Measurements from ENCODE around the gene MSRB3.

Gene MSRB3

GRCh38 chr12:65293735-65294134, 15.3 kb downstream of the MSRB3 start:
- Histone ChIP-seq H3K79me2 (ENCODE audit: insufficient read depth, low read length) (peaks cover 97% of the 10 kb centered on the region), H3K36me3 (ENCODE audit: insufficient read depth, low read length) (no peaks in the 10 kb centered on the region; the same call in 1 of the 2 replicates), H3K4me1 (ENCODE audit: insufficient read depth, low read length, poor library complexity, severe bottlenecking) (peaks cover 21% of the 10 kb centered on the region), H3K9me2 (replicated peaks; ENCODE audit: low read depth, low read length) (no peaks in the 10 kb centered on the region), H2AFZ (ENCODE audit: low read length) (no peak overlapping the region), H3K9ac (ENCODE audit: low read depth, low read length, poor library complexity, severe bottlenecking) (no peak overlapping the region), H3K9me3 (ENCODE audit: insufficient read depth, low read depth, low read length) (no peaks in the 10 kb centered on the region), H3K27me3 (ENCODE audit: insufficient read depth, low read length, poor library complexity, severe bottlenecking) (no peaks in the 10 kb centered on the region), H3K4me3 (ENCODE audit: low read length, poor library complexity, severe bottlenecking) (no peak overlapping the region), H3K4me2 (ENCODE audit: low read depth, low read length, poor library complexity, severe bottlenecking) (peak overlapping the region; percentile 8), H3F3A (ENCODE audit: low read depth) (no peaks in the 10 kb centered on the region), H4K20me1 (ENCODE audit: insufficient read depth, low read length, poor library complexity, severe bottlenecking) (peaks cover 89% of the 10 kb centered on the region)
- TF ChIP-seq CTCF (conservative IDR thresholded peaks at IDR 0.05; ENCODE audit: low read length) (no peak), EZH2phosphoT487 (IDR thresholded peaks at IDR 0.05; ENCODE audit: borderline replicate concordance) (no peak)

- Histone ChIP-seq H3K36me3 (ENCODE audit: insufficient read depth, low read length) (no peaks in the 10 kb centered on the region; the same call in 1 of the 2 replicates), H3K27me3 (ENCODE audit: insufficient read depth, low read length, poor library complexity, severe bottlenecking) (no peaks in the 10 kb centered on the region), H2AFZ (ENCODE audit: low read length) (no peak overlapping the region), H3K4me1 (ENCODE audit: insufficient read depth, low read length, poor library complexity, severe bottlenecking) (peaks cover 29% of the 10 kb centered on the region), H3K4me3 (ENCODE audit: low read length, poor library complexity, severe bottlenecking) (no peak overlapping the region), H3K9me2 (replicated peaks; ENCODE audit: low read depth, low read length) (no peaks in the 10 kb centered on the region), H3K4me2 (ENCODE audit: low read depth, low read length, poor library complexity, severe bottlenecking) (no peak overlapping the region), H3K9me3 (ENCODE audit: insufficient read depth, low read depth, low read length) (no peaks in the 10 kb centered on the region), H3K79me2 (ENCODE audit: insufficient read depth, low read length) (peaks cover 98% of the 10 kb centered on the region), H4K20me1 (ENCODE audit: insufficient read depth, low read length, poor library complexity, severe bottlenecking) (peaks cover 91% of the 10 kb centered on the region), H3F3A (ENCODE audit: low read depth) (no peaks in the 10 kb centered on the region), H3K9ac (ENCODE audit: low read depth, low read length, poor library complexity, severe bottlenecking) (no peak overlapping the region)
- TF ChIP-seq CTCF (conservative IDR thresholded peaks at IDR 0.05; ENCODE audit: low read length) (no peak), EZH2phosphoT487 (IDR thresholded peaks at IDR 0.05; ENCODE audit: borderline replicate concordance) (no peak)
Measured at GRCh38 chr12:65294641-65295262, 16.3 kb downstream of the MSRB3 start.

GRCh38 chr12:65296508-65297265, 18.2 kb downstream of the MSRB3 start:
- H3K9me2 ChIP-seq (replicated peaks; ENCODE audit: low read depth, low read length), result no peaks in the 10 kb centered on the region
- H3K4me3 ChIP-seq (ENCODE audit: low read length, poor library complexity, severe bottlenecking), result no peak overlapping the region
- no peak overlapping the region for H3K9ac ChIP-seq (ENCODE audit: low read depth, low read length, poor library complexity, severe bottlenecking)
- H4K20me1 ChIP-seq (ENCODE audit: insufficient read depth, low read length, poor library complexity, severe bottlenecking), result peaks cover 93% of the 10 kb centered on the region
- H2AFZ ChIP-seq (ENCODE audit: low read length), result no peak overlapping the region
- no peaks in the 10 kb centered on the region for H3K36me3 ChIP-seq (ENCODE audit: insufficient read depth, low read length)
- H3K9me3 ChIP-seq (ENCODE audit: insufficient read depth, low read depth, low read length), result no peaks in the 10 kb centered on the region
- H3K4me1 ChIP-seq (ENCODE audit: insufficient read depth, low read length, poor library complexity, severe bottlenecking), result peaks cover 37% of the 10 kb centered on the region
- no peaks in the 10 kb centered on the region for H3F3A ChIP-seq (ENCODE audit: low read depth)
- H3K27me3 ChIP-seq (ENCODE audit: insufficient read depth, low read length, poor library complexity, severe bottlenecking), result no peaks in the 10 kb centered on the region
- H3K4me2 ChIP-seq (ENCODE audit: low read depth, low read length, poor library complexity, severe bottlenecking), result no peak overlapping the region
- TF ChIP-seq CTCF (conservative IDR thresholded peaks at IDR 0.05; ENCODE audit: low read length), result no peak
- no peak for TF ChIP-seq EZH2phosphoT487 (IDR thresholded peaks at IDR 0.05; ENCODE audit: borderline replicate concordance)
- H3K79me2 ChIP-seq (ENCODE audit: insufficient read depth, low read length), result peaks cover 99% of the 10 kb centered on the region
